Spleen (tissue), 7 donors: Measurements from ENCODE around the gene HECTD1.
"Not testable (repeated sequence)": the region's sequence is repeated elsewhere in the genome, so short reads cannot be mapped to it uniquely, and the experiment has no call there.

Experiments used
- POLR2A ChIP-seq, 3 donors: fragments of 450-650 bp; IDR thresholded peaks; one replicate each; pipeline ENCODE4 v1.5.1; 2017; ENCODE audit warnings: antibody characterized with exemption in 3 of 3, mild to moderate bottlenecking in 1 of 3
- TF ChIP-seq, protein P1 (sequence below), 11 experiments: fragments of 200-600 bp in 7 of 11; fragments of 450-650 bp in 4 of 11; sonication (generic) in 4 of 11; IDR thresholded peaks in 8 of 11; conservative IDR thresholded peaks in 3 of 11; 1 replicate in 7 of 11; 2 replicates in 4 of 11; pipeline versions ENCODE4 v1.4.0 to v1.8.0; 2016 to 2021; ENCODE audit warnings: antibody characterized with exemption in 11 of 11, inconsistent platforms in 4 of 11, mild to moderate bottlenecking in 1 of 11
- donor health status: DM: no; HTN: no; CAD: no; lungs with moderate emphysema.
- donor health status: DM: no; HTN: no; CAD: no.
- donor health status: DM: no; HTN: no; CAD: no.

DNA sequence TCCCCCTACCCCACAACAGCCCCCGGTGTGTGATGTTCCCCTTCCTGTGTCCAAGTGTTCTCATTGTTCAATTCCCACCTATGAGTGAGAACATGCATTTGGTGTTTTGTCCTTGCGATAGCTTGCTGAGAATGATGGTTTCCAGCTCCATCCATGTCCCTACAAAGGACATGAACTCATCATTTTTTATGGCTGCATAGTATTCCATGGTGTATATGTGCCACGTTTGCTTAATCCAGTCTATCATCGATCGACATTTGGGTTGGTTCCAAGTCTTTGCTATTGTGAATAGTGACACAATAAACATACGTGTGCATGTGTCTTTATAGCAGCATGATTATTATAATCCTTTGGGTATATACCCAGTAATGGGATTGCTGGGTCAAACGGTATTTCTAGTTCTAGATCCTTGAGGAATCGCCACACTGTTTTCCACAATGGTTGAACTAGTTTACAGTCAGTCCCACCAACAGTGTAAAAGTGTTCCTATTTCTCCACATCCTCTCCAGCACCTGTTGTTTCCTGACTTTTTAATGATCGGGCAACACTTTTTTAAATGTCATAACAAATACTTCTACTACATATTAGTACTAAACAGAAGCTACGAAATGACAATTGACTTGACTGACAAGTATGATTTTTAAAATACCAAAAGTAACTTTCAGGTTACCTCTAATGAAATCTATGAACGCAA lies 3.5 kb downstream of the HECTD1 start:
- TF ChIP-seq, protein P1, sequence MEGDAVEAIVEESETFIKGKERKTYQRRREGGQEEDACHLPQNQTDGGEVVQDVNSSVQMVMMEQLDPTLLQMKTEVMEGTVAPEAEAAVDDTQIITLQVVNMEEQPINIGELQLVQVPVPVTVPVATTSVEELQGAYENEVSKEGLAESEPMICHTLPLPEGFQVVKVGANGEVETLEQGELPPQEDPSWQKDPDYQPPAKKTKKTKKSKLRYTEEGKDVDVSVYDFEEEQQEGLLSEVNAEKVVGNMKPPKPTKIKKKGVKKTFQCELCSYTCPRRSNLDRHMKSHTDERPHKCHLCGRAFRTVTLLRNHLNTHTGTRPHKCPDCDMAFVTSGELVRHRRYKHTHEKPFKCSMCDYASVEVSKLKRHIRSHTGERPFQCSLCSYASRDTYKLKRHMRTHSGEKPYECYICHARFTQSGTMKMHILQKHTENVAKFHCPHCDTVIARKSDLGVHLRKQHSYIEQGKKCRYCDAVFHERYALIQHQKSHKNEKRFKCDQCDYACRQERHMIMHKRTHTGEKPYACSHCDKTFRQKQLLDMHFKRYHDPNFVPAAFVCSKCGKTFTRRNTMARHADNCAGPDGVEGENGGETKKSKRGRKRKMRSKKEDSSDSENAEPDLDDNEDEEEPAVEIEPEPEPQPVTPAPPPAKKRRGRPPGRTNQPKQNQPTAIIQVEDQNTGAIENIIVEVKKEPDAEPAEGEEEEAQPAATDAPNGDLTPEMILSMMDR (IDR thresholded peaks at IDR 0.05 in 8 of 11, conservative IDR thresholded peaks at IDR 0.05 in 3 of 11) = not testable (repeated sequence)
- not testable (repeated sequence) for TF ChIP-seq POLR2A (IDR thresholded peaks at IDR 0.05)
